SU-DHL-6 (cell line): Measurements from ENCODE around the gene FAM228B.

Source experiments
- H2AFZ ChIP-seq: fragments of 200-600 bp; sonication (generic); 2 replicates; pipeline ENCODE4 v1.6.1; 2014; ENCODE audit warnings: low read depth, mild to moderate bottlenecking, moderate library complexity, mixed read lengths, antibody characterized with exemption, low read length; ENCODE audit not compliant: severe bottlenecking
- H3F3A ChIP-seq: fragments of 200-600 bp; shearing (Covaris generic); 2 replicates; pipeline ENCODE4 v1.6.0; 2016; ENCODE audit warnings: antibody characterized with exemption, mild to moderate bottlenecking; ENCODE audit not compliant: insufficient read depth
- H3K27ac ChIP-seq: fragments of 200-600 bp; sonication (generic); 2 replicates; pipeline ENCODE4 v1.5.1; 2016; ENCODE audit warnings: low read depth, mild to moderate bottlenecking, low read length, moderate library complexity, mixed read lengths
- H3K27me3 ChIP-seq: fragments of 200-600 bp; sonication (generic), shearing (Covaris generic); 2 replicates; pipeline ENCODE4 v1.6.0; 2014; ENCODE audit warnings: mild to moderate bottlenecking, low read length
- H3K36me3 ChIP-seq: fragments of 200-600 bp; sonication (generic); 2 replicates; pipeline ENCODE4 v1.6.1; 2014; ENCODE audit warnings: mild to moderate bottlenecking, low read length, mixed read lengths
- H3K4me2 ChIP-seq: fragments of 300-600, 200-600 bp; shearing (Covaris generic), sonication (generic); 2 replicates; pipeline ENCODE4 v1.6.0; 2014; ENCODE audit warnings: low read length, low read depth, mild to moderate bottlenecking; ENCODE audit not compliant: poor library complexity, severe bottlenecking
- H3K4me3 ChIP-seq: fragments of 200-600 bp; sonication (generic); 2 replicates; pipeline ENCODE4 v1.5.1; 2014; ENCODE audit warnings: antibody characterized with exemption, low read length, mild to moderate bottlenecking, mixed read lengths; ENCODE audit not compliant: insufficient read depth, poor library complexity, severe bottlenecking
- H3K79me2 ChIP-seq: fragments of 200-600 bp; sonication (generic); 2 replicates; pipeline ENCODE4 v1.6.1; 2014; ENCODE audit warnings: mild to moderate bottlenecking, low read length, moderate library complexity; ENCODE audit not compliant: insufficient read depth
- H3K9ac ChIP-seq: fragments of 200-600 bp; sonication (generic); 2 replicates; pipeline ENCODE4 v1.7.0; 2014; ENCODE audit warnings: mild to moderate bottlenecking, low read length
- H3K9me2 ChIP-seq: fragments of 200-600 bp; sonication (generic); replicated peaks from 2 replicates; pipeline ENCODE4 v1.6.1; 2014; ENCODE audit warnings: low read length; ENCODE audit not compliant: insufficient read depth
- H3K9me3 ChIP-seq: fragments of 200-600 bp; sonication (generic); 2 replicates; pipeline ENCODE4 v1.6.1; 2014; ENCODE audit warnings: low read length, mixed read lengths; ENCODE audit not compliant: insufficient read depth
- H4K20me1 ChIP-seq: fragments of 200-600 bp; sonication (generic); 2 replicates; pipeline ENCODE4 v1.6.1; 2014; ENCODE audit warnings: low read depth, mild to moderate bottlenecking, antibody characterized with exemption, low read length, moderate library complexity, mixed read lengths
- EZH2phosphoT487 ChIP-seq: fragments of 200-600 bp; sonication (generic), shearing (Covaris generic); conservative IDR thresholded peaks from 2 replicates; pipeline ENCODE4 v1.6.1; 2018; ENCODE audit warnings: mild to moderate bottlenecking, antibody characterized with exemption, low read length, moderate library complexity, mixed read lengths
- TF ChIP-seq, protein P1 (sequence below): fragments of 200-600 bp; sonication (generic); IDR thresholded peaks from one replicate; pipeline ENCODE4 v1.5.1; 2017; ENCODE audit warnings: antibody characterized with exemption, mild to moderate bottlenecking, low read length, moderate library complexity; ENCODE audit not compliant: insufficient read depth, poor library complexity, severe bottlenecking

The FAM228B gene

GRCh38 chr2:24203787-24204150 is 80.5 kb downstream of the FAM228B start:
- H2AFZ ChIP-seq: no peak overlapping the region
- H3K9me2 ChIP-seq: no peaks in the 10 kb centered on the region
- TF ChIP-seq EZH2phosphoT487: no peak
- TF ChIP-seq, protein P1, sequence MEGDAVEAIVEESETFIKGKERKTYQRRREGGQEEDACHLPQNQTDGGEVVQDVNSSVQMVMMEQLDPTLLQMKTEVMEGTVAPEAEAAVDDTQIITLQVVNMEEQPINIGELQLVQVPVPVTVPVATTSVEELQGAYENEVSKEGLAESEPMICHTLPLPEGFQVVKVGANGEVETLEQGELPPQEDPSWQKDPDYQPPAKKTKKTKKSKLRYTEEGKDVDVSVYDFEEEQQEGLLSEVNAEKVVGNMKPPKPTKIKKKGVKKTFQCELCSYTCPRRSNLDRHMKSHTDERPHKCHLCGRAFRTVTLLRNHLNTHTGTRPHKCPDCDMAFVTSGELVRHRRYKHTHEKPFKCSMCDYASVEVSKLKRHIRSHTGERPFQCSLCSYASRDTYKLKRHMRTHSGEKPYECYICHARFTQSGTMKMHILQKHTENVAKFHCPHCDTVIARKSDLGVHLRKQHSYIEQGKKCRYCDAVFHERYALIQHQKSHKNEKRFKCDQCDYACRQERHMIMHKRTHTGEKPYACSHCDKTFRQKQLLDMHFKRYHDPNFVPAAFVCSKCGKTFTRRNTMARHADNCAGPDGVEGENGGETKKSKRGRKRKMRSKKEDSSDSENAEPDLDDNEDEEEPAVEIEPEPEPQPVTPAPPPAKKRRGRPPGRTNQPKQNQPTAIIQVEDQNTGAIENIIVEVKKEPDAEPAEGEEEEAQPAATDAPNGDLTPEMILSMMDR: no peak
- H4K20me1 ChIP-seq: no peaks in the 10 kb centered on the region
- H3K27me3 ChIP-seq: no peaks in the 10 kb centered on the region
- H3F3A ChIP-seq: no peaks in the 10 kb centered on the region
- H3K79me2 ChIP-seq: no peaks in the 10 kb centered on the region
- no peak overlapping the region for H3K27ac ChIP-seq
- H3K9me3 ChIP-seq: no peaks in the 10 kb centered on the region
- H3K4me2 ChIP-seq: no peak overlapping the region
- no peaks in the 10 kb centered on the region for H3K36me3 ChIP-seq
- H3K4me3 ChIP-seq: no peak overlapping the region
- H3K9ac ChIP-seq: no peak overlapping the region

DNA sequence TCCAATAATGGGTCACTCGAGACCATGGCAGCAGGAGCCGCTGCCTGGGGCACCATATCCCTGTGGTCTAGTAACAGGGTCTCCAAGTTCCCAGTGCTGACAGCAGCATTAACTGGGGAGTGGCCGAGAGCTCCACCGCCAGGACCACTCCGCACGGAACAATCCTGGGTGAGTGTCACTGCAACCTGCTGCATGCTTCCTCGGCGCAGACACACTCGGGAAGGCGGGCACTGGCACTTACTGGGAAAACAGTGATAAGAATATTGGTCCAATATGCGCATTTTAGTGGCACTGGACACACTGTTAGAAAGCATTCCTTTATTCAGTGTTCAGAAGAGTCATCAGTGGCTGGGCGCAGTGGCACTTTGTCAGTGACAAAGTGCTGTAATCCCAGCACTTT is 81.2 kb downstream of the FAM228B start:
- H3K9me2 ChIP-seq: no peaks in the 10 kb centered on the region
- H3K4me3 ChIP-seq: no peak overlapping the region
- no peaks in the 10 kb centered on the region for H3K9me3 ChIP-seq
- TF ChIP-seq, protein P1: no peak
- H3K9ac ChIP-seq: no peak overlapping the region
- no peak overlapping the region for H3K4me2 ChIP-seq
- no peaks in the 10 kb centered on the region for H3K27me3 ChIP-seq
- H2AFZ ChIP-seq: no peak overlapping the region
- no peaks in the 10 kb centered on the region for H3F3A ChIP-seq
- H4K20me1 ChIP-seq: no peaks in the 10 kb centered on the region
- no peaks in the 10 kb centered on the region for H3K79me2 ChIP-seq
- no peak overlapping the region for H3K27ac ChIP-seq
- no peaks in the 10 kb centered on the region for H3K36me3 ChIP-seq

- H3K27ac ChIP-seq: no peak overlapping the region
- H3K9me3 ChIP-seq: no peaks in the 10 kb centered on the region
- no peak overlapping the region for H3K9ac ChIP-seq
- H3K4me3 ChIP-seq: no peak overlapping the region
- no peaks in the 10 kb centered on the region for H3K27me3 ChIP-seq
- H3F3A ChIP-seq: no peaks in the 10 kb centered on the region
- H3K9me2 ChIP-seq: no peaks in the 10 kb centered on the region
- H3K4me2 ChIP-seq: no peak overlapping the region
- H3K79me2 ChIP-seq: no peaks in the 10 kb centered on the region
- H2AFZ ChIP-seq: no peak overlapping the region
- H3K36me3 ChIP-seq: no peaks in the 10 kb centered on the region
- TF ChIP-seq EZH2phosphoT487: no peak
- TF ChIP-seq, protein P1: no peak
- no peaks in the 10 kb centered on the region for H4K20me1 ChIP-seq
Observed at GRCh38 chr2:24205131-24205530, 81.9 kb downstream of the FAM228B start.

GRCh38 chr2:24206242-24206641 is 83.0 kb downstream of the FAM228B start:
- H3K4me2 ChIP-seq: no peak overlapping the region
- H3K27ac ChIP-seq: no peak overlapping the region
- no peaks in the 10 kb centered on the region for H3K9me2 ChIP-seq
- no peaks in the 10 kb centered on the region for H3K9me3 ChIP-seq
- no peak overlapping the region for H2AFZ ChIP-seq
- H4K20me1 ChIP-seq: no peaks in the 10 kb centered on the region
- no peaks in the 10 kb centered on the region for H3F3A ChIP-seq
- no peaks in the 10 kb centered on the region for H3K36me3 ChIP-seq
- H3K9ac ChIP-seq: no peak overlapping the region
- TF ChIP-seq, protein P1: no peak
- no peak for TF ChIP-seq EZH2phosphoT487
- H3K27me3 ChIP-seq: no peaks in the 10 kb centered on the region
- no peaks in the 10 kb centered on the region for H3K79me2 ChIP-seq
- H3K4me3 ChIP-seq: no peak overlapping the region
